EH (cell line): ENCODE data around the gene CLCN3.
A peak's percentile ranks its signal among the peaks of the same experiment; 100 is the strongest.
"Not testable (repeated sequence)": the region's sequence is repeated elsewhere in the genome, so short reads cannot be mapped to it uniquely, and the experiment has no call there.

Source experiments
- DNase-seq: peaks from one replicate; pipeline ENCODE4 v3.0.0-alpha.2; 2015; ENCODE audit warnings: low read depth

The CLCN3 gene

DNA sequence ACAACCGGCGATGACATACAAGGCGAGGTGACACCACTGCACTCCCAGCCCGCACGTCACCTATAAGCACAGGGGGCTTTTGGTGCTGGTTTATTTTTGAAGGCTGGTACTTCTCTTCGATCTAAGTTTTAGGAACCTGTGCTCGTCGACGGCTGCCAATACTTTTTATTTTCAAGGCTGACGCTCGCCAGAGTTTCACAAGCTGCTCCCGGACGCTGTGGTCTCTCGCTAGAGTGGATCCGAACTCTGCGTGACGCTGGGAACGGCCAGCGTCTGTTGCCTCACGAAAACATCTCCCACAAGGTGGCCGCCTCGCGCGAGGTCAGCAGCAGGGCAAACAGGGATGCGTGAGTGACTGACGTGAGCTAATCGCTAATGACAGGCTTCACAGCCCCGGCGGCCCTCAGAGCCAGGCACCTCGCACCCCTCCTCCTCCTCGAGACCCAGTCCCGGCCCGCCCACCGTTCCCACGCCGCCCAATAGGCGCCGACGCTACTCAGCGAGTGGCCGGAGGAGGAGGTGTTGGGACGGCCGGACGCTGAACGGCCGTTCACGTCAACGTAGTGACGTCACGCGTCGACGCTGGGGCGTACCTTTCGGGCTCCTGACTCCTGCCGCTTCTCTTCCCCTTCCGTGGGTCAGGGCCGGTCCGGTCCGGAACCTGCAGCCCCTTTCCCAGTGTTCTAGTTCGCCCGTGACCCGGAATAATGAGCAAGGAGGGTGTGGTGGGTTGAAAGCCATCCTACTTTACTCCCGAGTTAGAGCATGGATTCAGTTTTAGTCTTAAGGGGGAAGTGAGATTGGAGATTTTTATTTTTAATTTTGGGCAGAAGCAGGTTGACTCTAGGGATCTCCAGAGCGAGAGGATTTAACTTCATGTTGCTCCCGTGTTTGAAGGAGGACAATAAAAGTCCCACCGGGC, at the start of gene CLCN3:
Gene CLCN3 (plus strand): TSS at position 621 of the 922 bp plus-strand sequence. CDS start 15,351 bp downstream, outside the sequence.
- DNase-seq = peak; percentile 96

DNA sequence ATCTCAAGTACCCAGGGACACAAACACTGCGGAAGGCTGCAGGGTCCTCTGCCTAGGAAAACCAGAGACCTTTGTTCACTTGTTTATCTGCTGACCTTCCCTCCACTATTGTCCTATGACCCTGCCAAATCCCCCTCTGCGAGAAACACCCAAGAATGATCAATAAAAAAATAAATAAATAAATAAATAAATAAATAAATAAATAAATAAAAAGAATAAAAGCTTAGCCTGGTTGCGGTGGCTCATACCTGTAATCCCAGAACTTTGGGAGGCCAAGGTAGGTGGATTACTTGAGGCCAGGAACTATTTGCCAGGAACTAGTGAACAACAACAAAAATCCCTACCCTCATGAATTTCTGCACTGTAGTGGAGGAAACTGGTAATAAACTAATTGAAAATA, 49.4 kb upstream of the CLCN3 start:
- DNase-seq = not testable (repeated sequence)

DNA sequence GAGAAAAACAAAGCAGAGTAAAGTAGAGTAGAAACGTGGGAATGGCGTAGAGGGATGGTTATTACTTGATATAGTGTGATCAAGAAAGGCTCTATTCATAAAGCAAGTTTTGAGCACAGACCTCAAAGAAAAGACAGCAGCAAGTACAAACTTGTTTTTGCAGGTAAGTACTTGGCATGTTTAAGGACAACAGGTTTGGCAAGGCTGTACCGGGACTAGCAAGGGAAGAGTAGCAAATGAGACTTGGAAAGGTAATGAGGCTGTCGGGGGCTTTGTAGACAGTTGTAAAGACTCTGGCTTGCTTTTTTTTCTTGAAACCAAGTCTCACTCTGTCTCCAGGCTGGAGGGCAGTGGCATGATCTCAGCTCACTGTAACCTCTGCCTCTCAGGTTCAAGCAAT, 48.9 kb upstream of the CLCN3 start:
- no peak for DNase-seq

DNA sequence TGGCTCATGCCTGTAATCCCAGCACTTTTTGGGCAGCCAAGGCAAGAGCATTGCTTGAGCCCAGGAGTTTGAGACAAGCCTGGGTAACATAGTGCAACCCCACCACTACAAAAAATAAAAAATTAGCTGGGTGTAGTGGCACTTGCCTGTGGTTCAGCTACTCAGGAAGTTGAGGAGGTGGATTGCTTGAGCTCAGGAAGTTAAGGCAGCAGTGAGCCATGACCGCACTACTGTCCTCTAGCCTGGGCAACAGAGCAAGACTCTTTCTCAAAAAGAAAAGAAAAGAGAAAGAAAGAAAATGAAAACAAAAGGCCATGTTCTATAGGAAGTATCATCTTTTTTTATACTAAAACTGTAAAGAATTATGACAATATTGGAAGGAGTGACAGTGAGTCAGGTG, 46.5 kb upstream of the CLCN3 start:
- DNase-seq = no peak

DNA sequence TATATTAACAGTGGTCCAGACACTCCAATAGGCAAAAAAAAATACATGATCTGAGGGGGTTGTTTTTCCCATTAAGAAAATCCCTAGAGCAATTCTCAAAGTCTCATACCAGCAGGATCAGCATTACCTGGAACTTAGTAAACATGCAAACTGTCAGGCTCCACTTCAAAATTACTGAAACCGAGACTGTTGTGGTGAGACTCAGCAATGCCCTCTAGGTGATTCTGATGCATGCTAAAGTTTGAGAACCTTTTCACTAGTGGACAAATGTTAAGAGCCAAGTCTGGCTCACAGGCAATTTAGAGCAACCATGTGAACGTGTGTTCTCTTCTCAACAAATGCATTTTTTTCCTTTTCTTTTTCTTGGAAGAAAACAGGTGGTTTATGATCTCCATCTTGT, 38.2 kb upstream of the CLCN3 start:
- DNase-seq = no peak

DNA sequence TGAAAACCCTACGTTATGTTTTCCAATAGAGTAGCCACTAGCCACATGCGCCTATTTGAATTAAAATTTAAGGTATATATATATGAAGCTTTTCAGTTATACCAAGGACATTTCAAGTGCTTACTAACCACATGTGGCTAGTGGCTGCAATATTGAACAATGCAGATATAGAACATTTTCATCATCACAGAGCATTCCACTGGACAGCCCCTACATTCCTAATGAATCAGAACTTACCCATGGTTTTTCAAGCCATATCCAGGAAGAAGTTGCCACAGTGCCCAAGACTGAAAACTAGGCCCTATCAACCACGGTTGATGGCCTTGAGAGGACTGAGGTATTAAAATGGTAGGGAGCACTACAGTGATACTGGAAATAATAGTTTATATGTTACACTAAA, 37.7 kb upstream of the CLCN3 start:
- peak; percentile 25 for DNase-seq

DNA sequence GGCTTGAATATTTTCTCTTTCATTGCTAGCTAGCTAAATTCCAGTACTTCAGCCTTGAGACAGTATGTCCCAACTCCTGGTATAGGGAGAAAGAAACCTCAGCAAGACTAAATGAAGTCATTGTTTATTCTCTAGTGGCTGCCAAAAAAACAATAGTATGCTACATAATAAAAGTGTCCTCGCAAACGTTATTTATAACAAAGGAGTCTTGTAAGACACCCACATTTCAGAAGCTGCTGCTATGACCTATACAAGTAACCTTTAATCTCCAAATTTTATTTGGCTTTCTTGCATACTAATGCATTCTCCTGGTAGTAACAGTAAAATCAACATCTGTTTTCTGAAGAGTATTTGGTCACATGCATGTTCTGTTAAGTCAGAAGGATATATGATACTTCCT, 36.8 kb upstream of the CLCN3 start:
- DNase-seq = peak; percentile 48

DNA sequence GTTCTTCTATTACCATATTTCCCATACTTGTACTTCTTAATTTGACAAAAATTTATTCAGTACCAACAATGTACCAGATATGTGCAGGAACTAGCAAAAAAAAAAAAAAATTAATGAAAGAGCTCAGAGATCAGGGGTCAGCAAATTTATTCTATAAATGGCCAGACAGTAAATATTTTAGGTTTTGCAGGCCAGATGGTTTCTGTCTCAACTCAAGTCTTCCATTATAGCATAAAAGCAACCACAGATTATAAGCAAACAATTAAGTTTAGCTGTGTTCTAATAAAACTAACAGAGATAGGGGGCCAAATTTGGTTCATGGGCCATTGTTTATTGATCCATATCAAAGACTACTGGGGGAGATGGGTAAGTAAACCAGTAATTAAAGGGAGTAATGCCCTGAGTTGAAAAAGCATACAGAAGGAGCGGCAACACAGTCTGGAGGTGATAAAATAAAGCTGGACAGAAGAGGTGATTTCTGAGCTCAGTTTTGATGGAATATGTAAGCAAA, 27.3 kb upstream of the CLCN3 start:
- no peak for DNase-seq

DNA sequence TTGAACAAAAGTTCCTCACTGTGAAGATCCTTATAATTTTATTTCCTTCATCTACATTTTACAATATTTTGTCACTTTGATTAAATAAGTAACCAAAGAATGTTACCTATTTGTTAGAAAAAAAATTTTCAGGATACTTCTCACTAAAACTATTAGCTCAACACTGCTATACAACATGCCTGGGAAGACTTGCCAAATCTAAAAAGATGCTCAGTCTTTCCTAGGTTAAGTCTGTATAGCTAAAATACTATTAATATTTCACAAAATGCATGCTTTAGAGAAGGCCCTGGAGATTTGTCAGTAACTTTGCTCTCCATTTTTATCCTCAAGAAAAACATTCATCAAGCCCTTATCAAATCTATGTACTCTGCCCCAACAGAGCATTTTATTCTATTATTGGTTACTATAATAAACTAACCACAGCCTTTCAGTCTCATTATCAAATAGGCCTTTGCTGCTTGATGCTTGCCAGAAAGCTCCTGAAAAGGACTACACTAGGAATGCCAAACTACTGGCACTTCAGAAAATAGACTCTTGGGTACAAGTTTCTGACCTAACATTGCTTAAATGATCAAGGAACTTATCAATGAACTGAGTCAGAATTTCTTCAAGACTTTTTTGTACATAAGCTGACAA, 25.7 kb upstream of the CLCN3 start:
- no peak for DNase-seq

DNA sequence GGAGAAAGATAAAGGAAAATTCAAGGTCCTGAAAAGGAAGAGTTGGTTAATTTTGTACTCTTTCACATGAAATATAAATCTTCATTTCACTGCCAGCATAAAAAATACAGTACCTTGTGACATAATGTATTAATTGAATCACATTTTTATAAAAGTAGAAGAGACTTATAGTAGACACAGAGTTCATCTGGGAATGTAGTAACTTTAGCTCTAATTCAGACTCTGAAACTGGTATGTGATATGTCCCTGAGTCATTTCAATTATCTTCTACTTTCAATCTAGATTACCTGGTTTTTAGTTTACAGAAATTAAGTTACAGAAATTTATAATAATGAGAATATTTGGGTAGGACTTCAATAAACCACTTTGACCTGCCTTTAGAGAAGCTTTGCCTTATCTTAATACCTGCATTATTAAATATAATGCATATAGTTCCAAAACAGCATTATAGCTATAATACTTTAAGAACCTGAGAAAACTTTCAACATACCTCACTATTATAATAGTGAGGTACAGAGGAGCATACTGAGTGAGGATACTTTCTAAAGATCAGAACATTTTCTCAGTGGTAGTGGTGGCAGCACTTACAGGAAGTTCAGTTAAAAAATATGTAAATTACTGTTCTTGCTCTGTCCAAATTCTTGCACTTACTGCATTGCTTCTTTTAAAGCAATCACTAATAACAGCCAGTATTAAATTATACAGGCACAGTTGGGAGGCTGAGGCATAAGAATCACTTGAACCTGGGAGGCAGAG, 19.2 kb upstream of the CLCN3 start:
- no peak for DNase-seq

DNA sequence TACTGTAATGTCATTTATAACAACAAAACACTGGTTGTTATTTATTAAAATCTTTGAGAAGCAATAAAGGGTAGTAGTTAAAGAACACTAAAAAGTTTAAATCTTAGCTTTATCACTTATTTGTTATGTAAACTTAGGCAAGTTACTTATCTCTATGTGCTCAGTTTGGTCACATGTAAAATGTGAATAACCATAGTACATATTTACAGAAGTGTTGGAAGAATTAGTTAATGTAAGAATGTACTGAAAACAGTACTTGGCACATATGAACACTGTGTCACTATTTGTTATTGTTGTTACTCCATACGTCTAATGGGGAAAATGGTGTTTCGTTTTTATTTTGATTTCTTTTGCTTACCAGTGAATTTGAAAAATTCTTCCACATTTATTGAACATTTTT, 17.1 kb upstream of the CLCN3 start:
- no peak for DNase-seq

DNA sequence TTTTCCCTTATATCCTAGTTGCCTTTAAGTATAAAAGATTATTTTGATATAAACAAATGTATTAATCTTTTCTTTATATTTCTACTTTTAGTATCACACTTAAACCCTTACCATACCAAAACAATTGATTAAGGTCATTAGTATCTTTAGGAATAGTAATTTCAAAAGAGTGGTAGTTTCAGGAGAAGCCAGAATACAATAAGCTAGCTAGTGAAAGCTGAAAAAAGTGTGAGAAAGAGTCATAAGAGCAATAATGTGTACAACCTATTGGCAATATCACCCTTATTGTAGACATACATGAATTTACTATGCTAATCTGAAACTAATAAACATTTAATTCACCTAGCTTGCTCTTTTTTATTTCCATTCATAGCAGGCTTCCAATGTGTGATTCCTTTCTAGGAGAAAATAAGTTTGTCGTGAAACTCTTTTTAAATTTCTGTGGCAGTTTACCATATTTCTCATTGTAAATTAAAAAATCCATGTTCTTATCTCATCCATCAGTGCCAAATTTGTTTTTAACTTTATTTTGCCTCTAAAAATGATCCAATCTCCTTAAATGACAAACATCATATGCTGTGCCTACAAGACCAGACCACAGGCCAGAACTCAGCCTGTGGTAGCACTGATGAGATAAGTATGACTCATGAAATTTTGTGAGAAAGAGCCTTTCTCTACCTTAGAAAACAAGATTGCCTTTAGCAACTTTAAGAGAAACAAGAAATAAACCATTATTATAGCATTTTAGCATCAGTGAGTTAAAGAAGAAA, 16.1 kb upstream of the CLCN3 start:
- DNase-seq = peak; percentile 74

DNA sequence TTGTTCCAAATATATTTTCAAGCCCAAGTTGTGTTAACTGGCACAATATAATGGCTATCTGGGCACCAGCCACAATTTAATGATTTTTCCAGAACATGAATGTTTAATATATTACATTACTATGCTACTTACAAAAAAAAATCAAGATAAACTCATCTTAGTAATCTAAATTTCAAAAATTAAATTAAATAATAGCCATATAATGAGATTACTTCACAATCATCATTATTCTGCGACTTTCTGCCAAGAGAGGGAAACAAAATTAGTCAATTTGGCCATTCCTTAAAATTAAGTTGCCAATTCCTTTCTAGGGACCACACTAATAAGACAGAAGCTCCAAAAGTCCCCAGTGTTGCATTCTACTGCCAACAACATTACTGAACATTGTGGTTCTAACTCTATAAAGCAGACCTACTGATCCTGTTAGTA, 15.5 kb upstream of the CLCN3 start:
- no peak for DNase-seq

DNA sequence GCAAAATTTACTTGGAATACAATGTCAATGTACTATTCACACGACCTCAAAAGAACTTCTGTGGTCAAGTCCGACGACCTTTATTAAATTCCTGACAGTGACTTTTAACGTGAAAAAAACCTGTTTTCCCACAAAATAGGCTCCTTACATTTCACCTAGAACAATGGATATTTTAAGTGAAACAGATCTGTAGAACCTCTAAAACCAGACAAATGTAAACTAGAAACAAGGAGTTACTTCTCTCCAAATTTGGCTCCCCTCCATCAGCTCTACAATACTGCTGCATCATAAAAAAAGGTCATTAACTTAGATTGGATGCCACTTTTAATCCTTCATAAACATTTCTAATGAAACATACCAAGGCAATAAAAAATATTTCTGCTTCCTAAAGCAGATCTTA, 9.2 kb upstream of the CLCN3 start:
- DNase-seq = peak; percentile 19

DNA sequence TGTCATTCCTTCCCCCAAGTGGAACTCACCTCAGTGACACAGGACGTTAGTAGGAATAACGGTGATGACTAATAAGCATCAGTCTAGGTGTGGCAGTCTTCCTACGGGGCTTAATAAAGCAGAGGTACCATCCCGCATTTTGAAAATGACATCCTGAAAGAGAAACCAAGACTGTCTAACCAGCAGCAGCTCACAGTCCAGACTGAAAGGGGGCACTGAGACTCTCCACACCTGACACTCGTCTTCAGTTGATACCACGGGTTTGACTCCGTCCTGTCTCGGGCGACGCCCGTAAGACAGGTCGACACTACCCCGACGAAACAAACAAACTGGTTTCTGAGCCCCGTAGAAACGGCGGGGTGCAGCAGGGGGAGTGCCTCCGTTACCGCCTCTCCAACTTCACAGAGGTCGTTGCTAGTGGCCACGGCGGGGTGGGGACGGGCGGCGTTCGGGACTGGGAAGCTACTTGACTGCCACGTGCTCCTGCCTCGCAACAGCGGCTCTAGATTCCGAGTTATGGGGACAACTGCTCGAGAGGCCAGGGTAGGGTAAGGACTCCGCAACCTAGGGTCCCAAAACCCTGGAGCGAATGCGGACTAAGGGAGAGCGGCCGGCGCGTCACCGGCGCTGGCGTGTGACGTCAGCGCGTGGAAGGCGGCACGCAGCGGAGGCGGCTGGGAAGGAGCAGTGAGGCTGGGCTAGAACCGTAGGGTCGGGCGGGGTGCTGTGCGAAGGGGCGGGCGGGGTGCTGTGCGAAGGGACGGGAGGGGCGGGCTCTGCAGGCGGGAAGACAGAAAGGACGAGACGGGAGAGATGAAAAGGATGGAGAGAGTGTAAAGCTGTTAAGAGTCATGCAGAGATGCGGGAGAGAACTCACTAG, 8.1 kb upstream of the CLCN3 start, which contains the start of gene NEK1:
Gene NEK1 (minus strand): TSS at position 593 of the 880 bp plus-strand sequence. CDS start 9,953 bp downstream, outside the sequence.
- DNase-seq = peak; percentile 88

DNA sequence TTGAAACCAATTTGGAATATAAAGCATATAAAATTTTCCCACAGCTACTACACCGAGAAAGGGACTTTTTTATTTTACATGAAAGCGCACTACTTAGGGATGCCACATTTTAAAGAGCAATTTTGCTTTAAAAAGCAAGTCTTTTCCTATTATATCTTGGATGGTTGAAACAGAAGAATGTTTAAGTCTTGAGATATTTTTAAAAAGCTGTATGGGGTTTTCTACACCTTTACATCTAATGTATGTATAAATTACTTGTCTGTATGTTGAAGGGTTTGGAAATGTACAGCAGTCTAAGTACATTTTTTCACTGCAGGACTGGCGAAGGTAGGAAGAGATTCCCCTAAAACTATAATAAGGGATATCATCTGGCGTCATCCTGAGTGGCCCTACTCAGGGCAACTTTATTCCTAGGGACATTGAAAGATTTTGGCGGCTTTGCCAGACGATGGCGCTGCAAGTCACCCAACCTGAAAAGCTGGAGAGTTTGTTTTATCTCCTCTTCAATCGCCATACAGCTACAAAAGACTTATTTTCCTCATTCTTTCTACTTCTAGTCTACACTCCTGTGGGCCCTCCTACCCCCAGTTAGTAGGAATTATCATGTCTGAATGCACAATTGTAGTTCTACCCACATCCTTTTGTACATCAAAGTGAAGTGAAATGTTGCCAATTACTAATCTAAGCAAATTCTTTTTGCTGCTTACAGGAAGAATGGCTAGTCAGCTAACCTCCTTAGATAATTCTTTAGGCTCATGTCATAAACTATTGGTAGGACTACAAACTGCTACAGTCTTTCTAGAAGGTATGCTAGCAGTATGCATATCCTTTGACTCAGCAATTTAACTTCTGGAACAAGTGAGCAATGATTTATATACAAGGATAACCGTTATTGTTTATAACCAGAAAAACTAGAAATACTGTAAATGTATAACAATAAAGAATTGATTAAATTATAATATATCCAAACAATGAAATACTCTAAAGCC, 7.2 kb upstream of the CLCN3 start:
- DNase-seq = peak; percentile 79

DNA sequence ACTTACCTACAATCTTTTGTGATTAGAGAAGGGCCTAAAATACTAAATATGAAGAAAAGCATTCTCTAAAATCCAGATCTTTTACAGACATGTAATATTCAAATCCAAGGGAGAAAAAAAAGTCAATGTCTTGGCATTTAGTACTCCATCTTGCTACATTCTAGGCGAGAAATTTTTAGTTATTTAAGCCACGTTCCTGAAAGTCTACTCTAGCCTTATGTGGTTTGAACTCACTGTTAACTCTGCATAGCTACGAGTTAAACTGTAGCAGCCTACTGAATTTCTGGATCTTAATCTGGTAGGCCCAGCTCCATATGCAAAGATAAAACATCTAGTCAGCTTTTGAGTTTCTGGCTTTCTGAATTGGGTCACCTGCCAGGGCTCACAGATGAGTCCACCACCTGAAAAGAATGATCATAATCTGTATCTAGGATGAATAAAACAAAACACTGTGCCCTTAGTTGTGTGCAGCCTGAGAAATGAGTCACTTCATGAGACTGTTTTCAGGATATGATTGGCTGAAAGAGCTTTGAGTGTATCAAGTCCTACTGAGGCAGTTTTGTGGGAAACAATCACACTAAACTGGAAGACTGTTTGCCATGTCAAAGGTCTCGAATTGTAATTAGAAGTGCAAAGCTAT, 4.8 kb upstream of the CLCN3 start:
- peak; percentile 24 for DNase-seq

DNA sequence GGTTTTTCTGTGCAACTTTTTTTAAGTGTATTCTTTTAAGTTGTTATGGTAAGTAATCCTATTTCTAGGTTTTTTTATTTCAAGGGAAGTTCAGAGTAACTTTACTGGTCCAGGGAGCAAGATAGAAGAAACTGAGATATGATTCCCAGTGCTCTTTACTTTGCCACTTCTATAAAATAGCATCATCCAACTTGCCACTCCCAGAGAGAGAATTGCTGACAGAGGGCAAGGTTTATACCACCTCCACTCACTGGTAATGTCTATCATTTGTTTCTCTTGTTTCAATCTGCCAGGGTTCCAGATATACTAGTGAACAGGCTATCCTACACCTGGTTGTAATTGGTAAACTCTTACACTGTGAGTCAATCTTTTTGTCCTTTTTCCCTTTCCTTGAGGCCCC, 3.5 kb upstream of the CLCN3 start:
- no peak for DNase-seq

DNA sequence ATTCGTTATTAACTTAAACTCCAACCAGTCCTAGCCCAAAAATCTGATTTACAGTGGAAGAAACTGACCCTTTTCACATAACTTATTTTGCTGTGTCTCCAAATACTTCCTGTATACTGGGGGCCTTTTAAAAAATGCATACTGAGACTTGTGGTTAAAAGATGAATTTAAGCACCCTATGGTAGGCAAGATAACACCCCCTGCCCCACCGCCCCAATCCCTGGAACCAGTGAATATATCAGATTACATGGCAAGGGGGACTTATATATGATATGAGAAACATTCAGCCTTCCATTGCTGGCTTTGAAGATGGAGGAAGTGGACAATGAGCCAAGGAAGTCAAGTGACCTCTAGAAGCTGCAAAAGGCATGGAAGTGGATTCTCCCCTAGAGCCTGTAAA, 3.1 kb upstream of the CLCN3 start:
- no peak for DNase-seq
